GM19324 (cell line): ENCODE data around the gene DTNA.

Experiments
- ATAC-seq: cut with Tn5 transposase; IDR thresholded peaks from one replicate; pipeline ENCODE4 v1.9.1; 2021; ENCODE audit warnings: mild to moderate bottlenecking, moderate library complexity; ENCODE audit not compliant: unreplicated experiment, low FRiP score

DTNA gene

GRCh38 chr18:34926683-34927082 lies 216.6 kb downstream of the DTNA start:
- ATAC-seq = no peak

DNA sequence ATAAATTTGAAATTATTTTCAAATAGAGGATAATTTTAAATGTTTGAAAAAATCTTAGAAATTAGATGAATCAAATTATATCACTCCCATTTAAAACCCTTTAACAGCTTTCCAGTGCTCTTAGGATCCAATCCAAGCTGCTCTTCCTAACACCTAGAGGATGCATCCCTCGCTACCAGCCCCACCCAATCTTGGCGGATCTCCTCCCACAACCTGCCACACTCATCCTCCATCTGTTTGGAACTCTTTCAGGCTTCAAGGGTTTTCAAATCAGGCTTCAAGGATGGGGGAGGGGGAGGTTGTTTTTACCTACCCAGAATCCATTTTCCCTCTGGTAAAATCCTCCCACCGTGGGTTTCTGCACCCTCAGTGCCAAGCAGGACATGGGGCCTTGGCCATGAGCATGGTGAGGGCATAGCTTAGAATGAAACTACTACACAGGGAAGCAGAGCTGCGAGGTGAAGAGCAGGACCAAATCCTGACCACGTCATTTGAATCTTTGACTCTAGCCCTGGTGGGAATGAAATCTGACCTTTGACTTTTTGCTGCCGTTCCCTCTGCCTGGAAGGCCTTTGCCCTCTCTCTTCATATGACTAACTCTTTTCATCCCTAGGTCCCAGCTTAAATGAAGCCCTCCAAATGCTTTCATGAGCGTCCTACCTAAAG lies 218.1 kb downstream of the DTNA start:
- ATAC-seq = no peak

DNA sequence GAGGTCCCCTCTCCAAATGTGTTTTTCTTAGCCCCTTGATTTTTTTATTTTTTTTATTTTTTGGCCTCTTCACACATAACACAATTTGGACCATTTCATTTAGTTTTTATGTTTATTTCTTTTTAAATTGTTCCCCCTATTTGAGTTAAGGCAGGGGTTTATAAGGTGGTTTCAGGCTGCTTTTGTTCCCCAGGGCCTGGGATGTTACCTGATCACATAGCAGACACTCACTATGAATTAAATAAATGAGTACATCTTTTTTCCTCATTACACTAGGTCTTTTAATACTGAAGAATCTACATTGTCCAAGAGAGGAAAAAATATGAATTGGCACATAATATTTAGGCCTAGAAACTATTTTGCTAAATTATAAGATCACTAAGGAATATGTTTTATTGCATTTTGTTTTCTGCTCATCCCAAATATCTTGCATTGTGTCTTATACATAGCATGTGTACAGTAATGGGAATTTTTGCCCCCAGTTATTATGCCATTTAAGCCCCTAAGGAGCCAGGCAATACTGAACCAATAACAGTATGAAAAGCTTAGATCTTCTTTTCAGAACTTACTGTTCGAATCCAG lies 218.7 kb downstream of the DTNA start:
- no peak for ATAC-seq

GRCh38 chr18:34929336-34929780 lies 219.3 kb downstream of the DTNA start:
- ATAC-seq = no peak

GRCh38 chr18:34932363-34932762 lies 222.3 kb downstream of the DTNA start:
- ATAC-seq = no peak

DNA sequence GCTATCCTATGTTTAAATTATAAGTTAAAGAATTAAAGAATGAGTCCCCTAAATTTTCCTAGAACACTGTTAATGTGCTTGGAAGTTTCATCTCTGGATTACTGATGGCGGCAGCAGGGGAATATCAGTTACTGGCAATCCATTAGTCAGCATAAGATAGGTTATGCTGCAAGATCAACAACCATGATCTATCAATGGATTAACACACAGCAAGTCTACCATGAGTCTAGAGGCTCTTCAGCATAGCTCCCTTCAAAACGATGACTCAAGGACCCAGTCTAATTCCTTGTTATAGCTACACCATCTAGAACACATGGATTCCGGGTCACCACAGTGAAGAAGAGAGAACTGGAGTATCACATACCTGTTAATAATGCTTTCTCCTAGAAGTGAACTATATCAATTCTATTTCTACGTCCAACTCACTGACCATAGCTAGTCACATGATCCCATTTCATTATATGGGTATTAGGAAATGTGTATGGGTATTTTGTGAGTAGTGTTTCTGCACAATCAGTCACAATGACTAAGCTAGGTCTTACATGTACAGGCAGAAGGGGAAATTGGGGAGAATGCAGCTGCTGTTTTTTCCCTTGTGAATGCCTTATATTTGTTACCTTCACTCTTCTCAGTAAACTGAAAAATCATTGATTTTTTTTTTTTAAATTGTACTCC lies 222.8 kb downstream of the DTNA start:
- ATAC-seq = no peak

- no peak for ATAC-seq
These were observed 224.0 kb downstream of the DTNA start for GRCh38 chr18:34933909-34934661.

DNA sequence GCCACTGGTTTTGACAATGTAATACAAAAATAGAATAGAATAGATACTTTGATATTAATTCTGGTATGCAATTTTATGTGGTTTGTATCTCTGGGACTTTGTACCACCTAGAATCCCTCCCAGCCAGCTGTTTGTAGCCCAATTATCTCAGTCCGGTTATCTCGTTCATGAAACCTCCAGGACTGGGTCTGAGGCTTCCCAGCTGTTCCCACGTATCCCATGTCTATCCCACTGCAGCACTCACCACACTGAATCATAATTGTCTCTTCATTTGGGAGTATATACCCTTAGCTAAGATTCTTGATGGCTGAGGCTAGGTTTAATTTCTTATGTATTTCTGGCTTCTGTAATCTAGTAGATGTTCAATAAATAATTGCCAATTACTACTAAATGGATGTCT lies 226.7 kb downstream of the DTNA start:
- no peak for ATAC-seq

DNA sequence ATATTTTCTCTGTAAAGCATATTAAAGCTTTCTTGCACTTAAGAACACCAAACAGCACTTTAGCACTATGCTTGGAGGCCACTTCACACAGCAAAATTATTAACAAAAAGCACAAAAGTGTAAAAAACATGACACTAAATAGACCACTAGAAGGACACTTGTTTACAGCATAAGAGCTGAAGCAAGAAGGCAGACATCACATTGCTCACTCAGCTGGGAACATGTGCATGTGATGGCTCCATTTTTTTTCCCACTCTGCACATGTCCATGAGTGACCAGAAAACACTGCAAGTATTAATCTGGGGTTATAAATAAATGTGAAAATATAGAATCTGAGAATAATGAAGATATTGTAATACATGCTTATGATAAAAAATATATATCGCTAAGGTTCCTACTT lies 228.0 kb downstream of the DTNA start:
- no peak for ATAC-seq
